PC-9 (cell line): Measurements from ENCODE around the gene TMEM203.

Source experiments
- EZH2 ChIP-seq: fragments of 200-600 bp; sonication (generic); IDR thresholded peaks from 2 replicates; pipeline ENCODE4 v1.8.0; 2017; ENCODE audit warnings: antibody characterized with exemption, low read depth
- TF ChIP-seq, protein P1 (sequence below): fragments of 200-600 bp; sonication (generic); conservative IDR thresholded peaks from 2 replicates; pipeline ENCODE4 v1.6.1; 2017; ENCODE audit warnings: mixed run types, antibody characterized with exemption, mild to moderate bottlenecking, moderate library complexity

DNA sequence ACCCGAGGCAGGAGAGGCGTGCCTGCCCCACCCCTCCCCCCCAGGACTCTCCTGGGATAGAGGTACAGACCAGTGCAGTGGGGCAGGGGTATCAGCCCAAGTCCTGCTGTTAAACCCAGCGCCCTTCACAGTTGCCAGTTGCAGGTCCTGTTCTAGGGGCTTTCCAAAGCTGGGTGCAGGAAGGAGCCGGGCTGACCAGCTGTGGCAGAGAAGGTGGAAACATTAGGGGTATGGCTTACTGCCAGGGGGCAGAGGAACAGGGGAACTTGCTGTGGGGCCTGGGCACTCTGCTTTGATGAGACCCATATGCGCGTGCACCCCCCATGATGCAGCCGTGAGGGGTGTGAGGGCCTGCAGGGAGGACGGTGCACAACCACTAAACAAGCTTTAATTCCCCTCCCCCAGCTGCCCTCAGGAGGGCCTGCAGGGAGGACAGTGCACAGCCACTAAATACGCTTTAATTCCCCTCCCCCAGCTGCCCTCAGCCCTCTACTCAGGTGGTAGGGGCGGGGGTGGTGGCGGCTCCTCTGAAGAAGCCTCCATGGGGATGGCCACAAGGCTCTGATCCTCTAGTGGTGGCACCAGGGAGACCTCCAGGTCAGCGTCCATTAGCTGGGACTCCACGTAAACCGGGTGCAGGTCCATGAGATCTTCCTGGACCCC is 34.8 kb downstream of the TMEM203 start:
- TF ChIP-seq, protein P1, sequence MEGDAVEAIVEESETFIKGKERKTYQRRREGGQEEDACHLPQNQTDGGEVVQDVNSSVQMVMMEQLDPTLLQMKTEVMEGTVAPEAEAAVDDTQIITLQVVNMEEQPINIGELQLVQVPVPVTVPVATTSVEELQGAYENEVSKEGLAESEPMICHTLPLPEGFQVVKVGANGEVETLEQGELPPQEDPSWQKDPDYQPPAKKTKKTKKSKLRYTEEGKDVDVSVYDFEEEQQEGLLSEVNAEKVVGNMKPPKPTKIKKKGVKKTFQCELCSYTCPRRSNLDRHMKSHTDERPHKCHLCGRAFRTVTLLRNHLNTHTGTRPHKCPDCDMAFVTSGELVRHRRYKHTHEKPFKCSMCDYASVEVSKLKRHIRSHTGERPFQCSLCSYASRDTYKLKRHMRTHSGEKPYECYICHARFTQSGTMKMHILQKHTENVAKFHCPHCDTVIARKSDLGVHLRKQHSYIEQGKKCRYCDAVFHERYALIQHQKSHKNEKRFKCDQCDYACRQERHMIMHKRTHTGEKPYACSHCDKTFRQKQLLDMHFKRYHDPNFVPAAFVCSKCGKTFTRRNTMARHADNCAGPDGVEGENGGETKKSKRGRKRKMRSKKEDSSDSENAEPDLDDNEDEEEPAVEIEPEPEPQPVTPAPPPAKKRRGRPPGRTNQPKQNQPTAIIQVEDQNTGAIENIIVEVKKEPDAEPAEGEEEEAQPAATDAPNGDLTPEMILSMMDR, result no peak
- TF ChIP-seq EZH2, result no peak
